ENCODE data around the gene CDH4.

CDH4 gene

GRCh38 chr20:61561111-61561830, 309.2 kb downstream of the CDH4 start:
- DNase-seq (ENCODE audit: low spot score), result no peak

GRCh38 chr20:61562491-61562890, 310.4 kb downstream of the CDH4 start:
- no peak for DNase-seq (ENCODE audit: low spot score)

- no peak for DNase-seq (ENCODE audit: low spot score)
Measured at GRCh38 chr20:61562897-61563504, 310.9 kb downstream of the CDH4 start.

DNA sequence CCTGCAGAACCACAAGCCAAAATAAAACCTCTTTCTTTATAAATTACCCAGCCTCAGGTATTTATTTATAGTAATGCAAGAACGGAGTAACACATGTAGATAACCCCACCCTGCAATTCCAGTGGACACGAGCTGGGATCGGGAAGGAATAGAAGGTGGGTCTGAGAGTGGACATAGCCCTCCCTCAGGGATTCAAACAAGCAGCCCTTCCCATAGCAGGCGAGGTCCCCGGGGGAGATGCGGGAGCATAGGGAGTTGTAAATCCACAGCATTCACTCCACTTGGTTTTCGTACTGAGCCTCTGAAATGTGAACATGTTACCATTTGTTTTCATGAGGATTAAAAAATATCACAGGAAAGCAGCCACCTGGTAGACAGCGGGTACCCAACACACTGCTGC, 312.6 kb downstream of the CDH4 start:
- DNase-seq (ENCODE audit: low spot score), result no peak

GRCh38 chr20:61565791-61566190, 313.7 kb downstream of the CDH4 start:
- no peak for DNase-seq (ENCODE audit: low spot score)

GRCh38 chr20:61566691-61567090, 314.6 kb downstream of the CDH4 start:
- no peak for DNase-seq (ENCODE audit: low spot score)

DNA sequence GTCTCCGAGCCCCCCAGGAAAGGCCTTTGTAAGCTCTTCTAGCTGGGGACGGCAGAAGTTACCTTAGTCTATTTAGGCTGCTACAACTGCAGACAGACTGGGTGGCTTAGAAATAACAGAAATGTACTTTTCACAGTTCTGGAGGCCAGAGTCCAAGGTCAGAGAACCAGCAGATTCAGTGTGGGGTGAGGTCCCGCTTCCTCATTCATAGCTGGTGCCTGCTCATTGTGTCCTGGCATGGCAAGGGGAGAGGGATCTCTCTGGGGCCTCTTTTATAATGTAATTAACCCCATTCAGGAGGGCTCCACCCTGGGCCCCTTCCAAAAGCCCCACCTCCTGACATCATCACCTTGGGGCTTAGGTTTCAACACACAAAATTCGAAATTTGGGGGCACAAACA, 315.1 kb downstream of the CDH4 start:
- no peak for DNase-seq (ENCODE audit: low spot score)

GRCh38 chr20:61569825-61570224, 317.8 kb downstream of the CDH4 start:
- DNase-seq (ENCODE audit: low spot score), result no peak

GRCh38 chr20:61570646-61571195, 318.7 kb downstream of the CDH4 start:
- no peak for DNase-seq (ENCODE audit: low spot score)

DNA sequence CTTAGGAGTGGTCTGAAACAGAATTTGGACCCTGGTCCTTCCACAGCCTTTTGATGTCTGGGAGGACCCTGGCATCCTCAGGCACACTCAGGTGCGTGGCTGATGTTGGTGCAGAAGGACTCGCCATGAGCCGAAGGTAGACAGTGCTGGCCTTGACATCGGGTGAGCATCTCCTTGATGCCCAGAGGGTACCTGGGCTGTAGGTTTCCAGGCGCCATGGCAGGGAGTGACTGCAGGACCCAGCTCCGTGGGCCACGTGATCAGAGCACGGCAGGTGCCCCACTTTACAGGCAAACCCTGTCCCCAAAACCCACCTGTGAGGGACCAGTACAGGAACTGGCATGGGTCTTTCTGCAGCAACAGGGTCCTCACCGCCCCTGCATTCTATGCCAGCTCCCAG, 319.2 kb downstream of the CDH4 start:
- no peak for DNase-seq (ENCODE audit: low spot score)

DNA sequence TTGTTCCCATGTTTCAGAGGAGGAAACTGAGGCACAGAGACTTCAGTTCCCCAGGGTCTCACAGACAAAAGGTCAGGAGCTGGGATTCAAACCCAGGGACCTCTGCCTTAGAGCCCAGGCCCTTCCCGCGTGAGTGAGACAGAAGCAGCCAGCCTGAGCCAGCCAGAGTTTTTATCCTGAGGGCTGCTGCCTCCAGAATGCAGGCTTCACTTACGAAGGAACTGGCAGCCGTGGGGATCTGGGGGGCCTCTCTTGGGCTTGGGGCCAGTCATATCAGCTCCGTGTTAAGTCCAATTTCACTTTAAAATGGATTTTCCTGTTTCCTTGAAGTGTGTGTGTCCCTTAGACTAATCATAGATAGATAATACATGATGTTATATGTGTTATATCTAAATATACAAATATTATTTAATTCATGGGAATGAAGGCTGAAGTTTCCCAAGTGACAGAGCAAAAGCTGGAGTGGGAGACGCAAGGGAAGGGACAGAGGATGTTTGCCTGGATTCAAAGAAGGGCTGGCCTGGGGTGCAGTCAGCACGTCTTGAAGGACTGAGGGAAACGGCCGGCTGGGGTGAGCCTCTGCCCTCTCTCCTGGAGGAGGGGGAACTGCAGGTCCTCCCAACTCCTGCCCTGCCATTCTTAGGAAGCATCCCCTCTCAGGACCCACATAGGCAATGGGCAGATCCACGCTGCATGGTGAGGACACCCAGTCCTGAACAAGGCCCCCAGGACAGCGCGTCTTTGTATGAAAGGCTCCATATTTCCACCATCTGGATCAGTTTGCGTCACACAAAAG, 320.1 kb downstream of the CDH4 start:
- no peak for DNase-seq (ENCODE audit: low spot score)

DNA sequence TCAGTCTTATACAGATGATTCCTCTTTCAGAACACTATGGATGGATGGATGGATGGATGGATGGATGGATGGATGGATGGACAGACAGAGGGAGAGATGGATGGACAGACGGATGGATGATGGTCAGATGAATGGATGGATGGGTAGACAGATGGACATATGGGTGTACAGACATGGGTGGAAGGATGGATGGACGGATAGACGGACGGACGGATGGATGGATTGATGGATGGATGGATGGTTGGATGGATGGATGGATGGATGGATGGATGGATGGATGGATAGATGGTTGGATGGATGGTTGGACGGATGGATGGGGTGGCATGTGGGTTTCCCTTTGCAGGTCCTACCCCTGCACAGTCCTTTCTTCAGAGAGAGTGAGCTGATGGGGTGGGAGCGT, 320.7 kb downstream of the CDH4 start:
- DNase-seq (ENCODE audit: low spot score), result no peak

- no peak for DNase-seq (ENCODE audit: low spot score)
Measured at GRCh38 chr20:61573415-61574305, 321.6 kb downstream of the CDH4 start.

GRCh38 chr20:61575151-61575937, 323.3 kb downstream of the CDH4 start:
- DNase-seq (ENCODE audit: low spot score), result no peak

DNA sequence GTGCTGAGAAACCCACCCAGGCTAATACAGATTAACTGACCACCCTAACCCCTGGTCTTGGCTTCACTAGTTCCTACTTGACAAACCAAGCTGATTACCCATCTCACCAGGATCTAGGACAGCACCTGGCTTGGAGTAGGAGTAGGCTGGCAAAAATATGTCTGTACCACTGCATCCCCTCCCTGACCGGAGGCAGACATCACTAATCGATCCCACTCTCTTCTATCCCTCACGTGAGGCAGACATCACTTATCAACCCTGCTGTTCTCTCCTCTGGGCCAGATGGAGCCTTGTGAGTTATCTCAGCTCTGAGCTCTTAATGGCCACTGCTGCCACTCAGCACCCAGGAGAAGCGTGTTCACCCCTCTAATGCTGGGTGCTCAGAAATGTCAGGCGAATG, 324.3 kb downstream of the CDH4 start:
- DNase-seq (ENCODE audit: low spot score), result no peak

DNA sequence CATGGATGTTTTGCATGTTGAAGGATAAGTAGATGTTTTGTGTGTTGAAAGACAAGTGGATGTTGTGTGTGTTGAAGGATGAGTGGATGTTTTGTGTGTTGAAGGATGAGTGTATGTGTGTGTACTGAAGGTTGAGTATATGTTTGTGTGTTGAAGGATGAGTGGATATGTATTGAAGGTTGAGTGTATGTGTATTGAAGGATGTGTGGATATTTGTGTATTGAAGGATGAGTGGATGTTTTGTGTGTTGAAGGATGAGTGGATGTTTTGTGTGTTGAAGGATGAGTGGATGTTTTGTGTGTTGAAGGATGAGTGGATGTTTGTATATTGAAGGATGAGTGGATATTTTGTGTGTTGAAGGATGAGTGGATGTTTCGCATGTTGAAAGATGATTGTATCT, 325.0 kb downstream of the CDH4 start:
- no peak for DNase-seq (ENCODE audit: low spot score)

DNA sequence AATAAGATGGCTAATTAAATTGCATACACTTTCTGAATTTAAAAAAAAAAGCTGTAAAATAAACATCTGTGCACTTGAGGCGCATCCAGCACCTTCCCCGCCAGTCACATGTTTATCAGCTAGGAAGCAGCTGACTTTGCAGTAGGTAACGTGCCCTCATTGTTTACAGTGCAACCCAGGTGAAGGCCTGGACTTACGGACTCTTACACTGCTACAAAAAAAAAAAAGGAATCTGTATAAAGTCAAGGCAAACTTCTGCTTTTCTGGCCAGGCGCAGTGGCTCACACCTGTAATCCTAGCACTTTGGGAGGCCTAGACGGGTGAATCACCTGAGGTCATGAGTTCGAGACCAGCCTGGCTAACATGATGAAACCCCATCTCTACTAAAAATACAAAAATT, 327.8 kb downstream of the CDH4 start:
- DNase-seq (ENCODE audit: low spot score), result no peak

DNA sequence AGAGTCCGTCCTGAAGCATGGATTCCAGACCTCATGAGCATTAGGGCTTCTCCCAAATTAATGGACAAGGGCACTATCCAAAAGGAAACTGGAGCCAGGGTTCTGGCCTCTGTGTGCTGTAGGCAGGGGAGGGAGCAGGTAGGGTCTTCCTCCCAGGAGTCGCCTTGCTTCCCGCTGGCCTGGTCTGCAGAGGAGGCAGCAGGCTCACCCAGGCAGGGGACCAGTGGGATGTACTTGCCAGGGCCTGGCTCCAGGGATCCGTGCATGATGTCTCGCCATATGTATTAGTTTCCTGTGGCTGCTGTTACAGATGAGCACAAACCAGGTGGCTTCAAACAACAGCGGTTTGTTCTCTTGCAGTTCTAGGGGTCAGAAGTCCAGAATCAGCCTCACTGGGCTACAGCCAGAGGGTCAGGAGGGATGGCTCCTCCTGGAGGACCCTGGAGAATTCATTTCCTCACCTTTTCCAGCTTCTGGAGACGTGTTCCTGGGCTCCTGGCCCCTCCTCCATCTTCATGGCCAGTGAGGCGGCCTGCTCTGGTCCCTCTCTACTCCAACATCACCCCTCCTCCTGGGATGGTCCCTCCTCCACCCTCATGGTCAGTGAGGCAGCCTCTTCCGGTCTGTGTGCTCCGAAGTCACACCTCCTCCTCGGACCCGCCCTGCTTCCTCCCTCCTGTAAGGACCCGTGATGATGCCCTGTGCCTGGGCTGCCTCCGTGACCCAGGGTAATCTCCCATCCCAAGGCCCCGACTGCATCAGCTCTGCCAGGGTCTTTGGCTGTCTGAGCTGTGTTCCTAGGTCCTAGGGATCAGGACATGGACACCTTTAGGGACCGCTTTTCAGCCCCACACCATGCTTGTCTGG, 329.1 kb downstream of the CDH4 start:
- DNase-seq (ENCODE audit: low spot score), result no peak

- DNase-seq (ENCODE audit: low spot score), result no peak
Measured at GRCh38 chr20:61581825-61582188, 329.7 kb downstream of the CDH4 start.

All from left forelimb (tissue), 1 donor.